Upper lobe of left lung (tissue), 6 donors: Measurements from ENCODE around the gene UBL7. TPM values are rescaled to one million over a fixed set of nuclear protein-coding genes. Genes with fewer than 3 reads are reported as not detected.

Experiments
- ATAC-seq, 2 donors: fragments of 200-7000 bp; cut with Tn5 transposase; one replicate each; pipeline ENCODE4 v1.9.1; 2022; ENCODE audit warnings: mild to moderate bottlenecking in 2 of 2, moderate library complexity in 2 of 2; ENCODE audit not compliant: low FRiP score in 2 of 2
- DNase-seq, 2 donors: peaks; one replicate each; pipeline ENCODE4 v3.0.0-alpha.2; 2019 to 2020
- H3K27ac ChIP-seq, 4 donors: fragments of 200-600 bp; sonication (generic); one replicate each; pipeline ENCODE4 v1.5.1; 2016 to 2019
- H3K27me3 ChIP-seq, 4 donors: fragments of 200-600 bp; sonication (generic); one replicate each; pipeline ENCODE4 v1.5.1; 2017 to 2019
- H3K36me3 ChIP-seq, 4 donors: fragments of 200-600 bp; sonication (generic); one replicate each; pipeline ENCODE4 v1.5.1; 2016 to 2019
- H3K4me1 ChIP-seq, 4 donors: fragments of 200-600 bp; sonication (generic); one replicate each; pipeline ENCODE4 v1.5.1; 2018 to 2019
- H3K4me3 ChIP-seq, 4 donors: fragments of 200-600 bp; sonication (generic); one replicate each; pipeline ENCODE4 v1.5.1; 2017 to 2019; ENCODE audit warnings: mild to moderate bottlenecking in 2 of 4, moderate library complexity in 1 of 4
- H3K9me3 ChIP-seq, 4 donors: fragments of 200-600 bp; sonication (generic); one replicate each; pipeline ENCODE4 v1.5.1; 2018 to 2019
- EP300 ChIP-seq, 4 donors: sonication (generic); formaldehyde crosslinking; IDR thresholded peaks; one replicate each; pipeline ENCODE4 v1.5.1; 2017; ENCODE audit warnings: antibody characterized with exemption in 4 of 4, control low read depth in 2 of 4
- POLR2A ChIP-seq, 4 donors: fragments of 450-650 bp; IDR thresholded peaks; one replicate each; pipeline ENCODE4 v1.5.1; 2016 to 2017; ENCODE audit warnings: antibody characterized with exemption in 4 of 4, mild to moderate bottlenecking in 2 of 4
- POLR2AphosphoS5 ChIP-seq, 2 donors: sonication (generic); formaldehyde crosslinking; IDR thresholded peaks; one replicate each; pipeline ENCODE4 v1.5.1; 2017; ENCODE audit warnings: antibody characterized with exemption in 2 of 2
- WGBS, 2 donors: methylation state at CpG; one replicate each; pipeline ENCODE4 v1.1.5; 2017 to 2018; 5-methylcytosine and 5-hydroxymethylcytosine counted together
- total RNA-seq, 6 donors: library from RNA; depleted of rRNA in 4 of 6; stranded (reverse); fragments of >200 nt in 4 of 6; gene quantifications; one replicate each; pipeline versions ENCODE4 v1.1.0 to v1.2.1, GENCODE V29; 2016 to 2021
- TF ChIP-seq, protein P1 (sequence below), 6 experiments: fragments of 450-650 bp in 4 of 6; fragments of 200-600 bp in 2 of 6; sonication (generic) in 2 of 6; IDR thresholded peaks; one replicate each; pipeline ENCODE4 v1.5.1; 2016 to 2019; ENCODE audit warnings: antibody characterized with exemption in 6 of 6
- donor health status: DM: no; HTN: no; CAD: no; lungs with moderate emphysema.
- donor health status: DM: no; HTN: yes; CAD: no; lungs with severe emphysema.

UBL7 gene, protein sequence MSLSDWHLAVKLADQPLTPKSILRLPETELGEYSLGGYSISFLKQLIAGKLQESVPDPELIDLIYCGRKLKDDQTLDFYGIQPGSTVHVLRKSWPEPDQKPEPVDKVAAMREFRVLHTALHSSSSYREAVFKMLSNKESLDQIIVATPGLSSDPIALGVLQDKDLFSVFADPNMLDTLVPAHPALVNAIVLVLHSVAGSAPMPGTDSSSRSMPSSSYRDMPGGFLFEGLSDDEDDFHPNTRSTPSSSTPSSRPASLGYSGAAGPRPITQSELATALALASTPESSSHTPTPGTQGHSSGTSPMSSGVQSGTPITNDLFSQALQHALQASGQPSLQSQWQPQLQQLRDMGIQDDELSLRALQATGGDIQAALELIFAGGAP
- 10 to 100 TPM; 22.0 to 53.1 (median 48.6) TPM for total RNA-seq

DNA sequence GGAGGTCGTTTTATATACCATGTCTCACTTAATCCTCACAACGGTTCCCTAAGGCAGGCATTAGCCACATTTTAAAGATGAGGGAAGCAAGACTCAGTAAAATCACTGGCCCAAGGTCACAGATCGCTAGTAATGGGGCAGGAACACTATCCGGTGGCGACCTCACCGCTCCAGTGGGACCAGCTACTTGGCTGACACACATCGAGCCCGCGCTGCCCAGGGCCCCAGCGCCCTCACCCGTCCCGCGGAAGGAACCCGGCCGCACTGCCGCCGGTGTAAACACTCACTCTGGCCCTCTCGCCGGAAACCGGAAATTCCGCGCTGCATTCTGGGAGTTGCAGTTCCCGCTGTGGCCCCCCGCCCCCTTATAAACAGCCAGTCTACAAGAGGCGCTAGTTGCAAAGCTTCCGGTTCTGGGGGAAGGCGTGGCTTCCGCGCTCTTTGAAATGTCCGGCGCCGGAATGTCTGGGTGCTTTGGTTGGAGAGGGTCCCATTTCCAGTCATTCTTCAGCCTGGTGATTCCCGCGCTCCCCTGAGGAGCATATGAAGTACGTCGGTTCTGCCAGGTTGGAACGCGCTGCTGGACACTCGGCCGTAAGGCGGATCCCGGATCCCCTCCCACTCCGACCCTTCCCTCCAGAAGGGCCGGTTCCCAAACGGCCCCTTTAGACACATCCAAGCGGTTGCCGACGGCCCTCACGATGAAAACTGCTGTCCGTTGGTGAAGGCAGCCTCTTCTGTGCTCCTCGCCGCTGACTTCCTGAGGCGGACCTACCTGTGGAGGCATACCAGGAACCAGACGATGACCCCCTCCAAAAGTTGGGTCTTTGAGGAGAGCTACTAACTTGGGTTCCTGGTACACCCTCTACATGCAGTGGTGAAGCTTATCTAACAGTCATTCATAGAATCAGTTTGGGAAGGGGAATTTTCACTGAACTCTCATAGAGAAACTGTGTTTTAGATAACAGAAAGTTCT is at the start of gene UBL7:
UBL7 (minus strand) TSS at position 290 of the 976 bp plus-strand sequence. CDS start 2,293 bp downstream, outside the sequence.
- WGBS, 2 donors: 0 to 1% methylated on average over 36 to 53 of the region's 54 CpGs
- peak; percentile 95 to 99 for DNase-seq
- Histone ChIP-seq H3K27ac (peak within 1 kb of the TSS; percentile 83 to 92 (median 86)), H3K9me3 (no peaks in the 10 kb centered on the region), H3K36me3 (peaks cover 0 to 26% (median 0%) of the 10 kb centered on the region in 4 donors), H3K27me3 (no peaks in the 10 kb centered on the region), H3K4me3 (peak within 1 kb of the TSS; percentile 59 to 82 (median 72)), H3K4me1 (peaks cover 13 to 25% (median 19%) of the 10 kb centered on the region in 4 donors)
- ATAC-seq: peak; percentile 99 to 100
- peak; percentile 51 to 93 (median 78) for TF ChIP-seq POLR2A (IDR thresholded peaks at IDR 0.05)
- peak; percentile 92 to 98 for TF ChIP-seq POLR2AphosphoS5 (IDR thresholded peaks at IDR 0.05)
- TF ChIP-seq EP300 (IDR thresholded peaks at IDR 0.05): peak in 2 of 4 donors; percentile 2 to 35
- TF ChIP-seq, protein P1, sequence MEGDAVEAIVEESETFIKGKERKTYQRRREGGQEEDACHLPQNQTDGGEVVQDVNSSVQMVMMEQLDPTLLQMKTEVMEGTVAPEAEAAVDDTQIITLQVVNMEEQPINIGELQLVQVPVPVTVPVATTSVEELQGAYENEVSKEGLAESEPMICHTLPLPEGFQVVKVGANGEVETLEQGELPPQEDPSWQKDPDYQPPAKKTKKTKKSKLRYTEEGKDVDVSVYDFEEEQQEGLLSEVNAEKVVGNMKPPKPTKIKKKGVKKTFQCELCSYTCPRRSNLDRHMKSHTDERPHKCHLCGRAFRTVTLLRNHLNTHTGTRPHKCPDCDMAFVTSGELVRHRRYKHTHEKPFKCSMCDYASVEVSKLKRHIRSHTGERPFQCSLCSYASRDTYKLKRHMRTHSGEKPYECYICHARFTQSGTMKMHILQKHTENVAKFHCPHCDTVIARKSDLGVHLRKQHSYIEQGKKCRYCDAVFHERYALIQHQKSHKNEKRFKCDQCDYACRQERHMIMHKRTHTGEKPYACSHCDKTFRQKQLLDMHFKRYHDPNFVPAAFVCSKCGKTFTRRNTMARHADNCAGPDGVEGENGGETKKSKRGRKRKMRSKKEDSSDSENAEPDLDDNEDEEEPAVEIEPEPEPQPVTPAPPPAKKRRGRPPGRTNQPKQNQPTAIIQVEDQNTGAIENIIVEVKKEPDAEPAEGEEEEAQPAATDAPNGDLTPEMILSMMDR (IDR thresholded peaks at IDR 0.05): peak in 2 of 6 experiments; percentile 15 to 33

DNA sequence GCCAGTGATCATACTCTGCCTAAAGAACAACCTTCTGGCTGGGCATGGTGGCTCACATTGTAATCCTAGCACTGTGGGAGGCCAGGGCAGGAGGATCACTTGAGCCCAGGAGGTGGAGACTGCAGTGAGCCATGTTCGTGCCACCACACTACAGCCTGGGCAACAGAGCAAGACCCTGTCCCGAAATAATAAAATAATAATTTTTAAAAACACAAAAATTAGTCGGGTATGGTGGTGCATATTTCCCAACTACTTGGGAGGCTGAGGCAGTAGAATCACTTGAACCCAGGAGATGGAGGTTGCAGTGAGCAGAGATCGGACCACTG is 45.5 kb upstream of the UBL7 start:
- Histone ChIP-seq H3K9me3 (no peaks in the 10 kb centered on the region), H3K4me3 (no peak overlapping the region), H3K36me3 (no peaks in the 10 kb centered on the region), H3K27ac (no peak overlapping the region), H3K4me1 (no peaks in the 10 kb centered on the region), H3K27me3 (no peaks in the 10 kb centered on the region)
- ATAC-seq (no peak), DNase-seq (no peak)
- TF ChIP-seq, protein P1 (IDR thresholded peaks at IDR 0.05): no peak
- TF ChIP-seq EP300 (IDR thresholded peaks at IDR 0.05) (no peak), POLR2A (IDR thresholded peaks at IDR 0.05) (no peak), POLR2AphosphoS5 (IDR thresholded peaks at IDR 0.05) (no peak)
- 96 to 99% methylated on average over 4 of the region's 4 CpGs for WGBS, 2 donors

DNA sequence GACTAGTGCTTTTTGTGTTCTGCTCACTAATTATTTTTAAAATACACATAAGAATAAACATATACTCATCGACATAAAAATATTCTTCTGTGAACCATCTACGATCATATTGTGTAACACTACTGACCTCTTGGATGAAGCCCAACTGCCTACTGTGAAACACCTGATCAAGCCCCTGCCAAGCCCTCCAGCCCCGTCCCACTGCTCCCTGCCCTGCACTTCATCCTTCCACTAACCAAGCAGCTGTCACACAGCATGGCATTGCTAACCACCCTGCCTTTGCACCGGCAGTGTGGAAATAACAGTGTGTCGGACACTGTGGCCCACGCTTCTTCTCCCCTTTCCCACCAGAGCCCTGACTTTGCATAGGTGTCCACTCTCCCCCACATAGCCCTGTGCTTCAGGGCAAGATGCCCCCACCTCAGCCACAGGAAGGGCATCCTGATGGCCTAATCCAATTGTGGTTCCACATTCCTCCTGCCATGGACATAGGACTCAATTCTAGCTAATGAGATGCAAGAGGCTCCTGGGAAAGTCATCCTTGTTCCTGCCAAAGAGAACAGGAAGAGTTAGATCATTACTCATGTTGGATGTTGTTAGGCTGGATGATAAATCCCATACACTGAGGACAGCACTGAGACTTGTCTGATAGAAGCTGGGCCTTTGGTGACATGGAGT is 45.0 kb upstream of the UBL7 start:
- no peak overlapping the region for H3K4me3 ChIP-seq
- H3K27ac ChIP-seq: no peak overlapping the region
- ATAC-seq: no peak
- no peak for DNase-seq
- H3K27me3 ChIP-seq: no peaks in the 10 kb centered on the region
- no peaks in the 10 kb centered on the region for H3K4me1 ChIP-seq
- H3K36me3 ChIP-seq: no peaks in the 10 kb centered on the region
- no peak for TF ChIP-seq EP300 (IDR thresholded peaks at IDR 0.05)
- TF ChIP-seq, protein P1 (IDR thresholded peaks at IDR 0.05): no peak
- H3K9me3 ChIP-seq: no peaks in the 10 kb centered on the region
- 86 to 88% methylated on average over 6 of the region's 6 CpGs for WGBS, 2 donors

DNA sequence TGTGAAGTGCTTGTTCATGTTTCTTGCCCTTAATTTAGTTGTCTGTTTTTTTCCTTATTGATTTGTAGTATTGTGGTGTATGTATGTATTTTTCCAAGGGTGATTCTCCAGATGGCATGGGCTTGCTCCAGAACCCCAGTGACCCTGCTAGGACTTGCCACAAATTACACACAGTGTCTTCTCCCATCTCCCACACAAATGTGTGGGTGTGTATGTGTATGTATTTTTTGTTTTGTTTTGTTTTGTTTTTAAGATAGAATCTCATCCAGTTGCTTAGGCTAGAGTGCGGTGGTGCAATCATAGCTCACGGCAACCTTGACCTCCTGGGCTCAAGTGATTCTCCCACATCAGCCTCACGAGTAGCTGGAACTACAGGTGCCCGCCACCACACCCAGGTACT is 43.9 kb upstream of the UBL7 start:
- WGBS, 2 donors: 87 to 93% methylated on average over 4 of the region's 4 CpGs
- Histone ChIP-seq H3K27me3 (no peaks in the 10 kb centered on the region), H3K27ac (no peak overlapping the region), H3K4me1 (no peaks in the 10 kb centered on the region), H3K9me3 (no peaks in the 10 kb centered on the region), H3K4me3 (no peak overlapping the region), H3K36me3 (no peaks in the 10 kb centered on the region)
- no peak for TF ChIP-seq POLR2AphosphoS5 (IDR thresholded peaks at IDR 0.05)
- TF ChIP-seq EP300 (IDR thresholded peaks at IDR 0.05): no peak
- no peak for TF ChIP-seq POLR2A (IDR thresholded peaks at IDR 0.05)
- TF ChIP-seq, protein P1 (IDR thresholded peaks at IDR 0.05): no peak
- DNase-seq: no peak
- no peak for ATAC-seq
